Neural crest cell (in vitro differentiated cells): Measurements from ENCODE around the gene EBF3. TPM values are rescaled to one million over a fixed set of nuclear protein-coding genes. Genes with fewer than 3 reads are reported as not detected.

ENCODE experiments used
- DNase-seq: peaks from one replicate; pipeline ENCODE4 v3.0.0; 2021; ENCODE audit warnings: low read depth, mixed read lengths, low spot score
- H3K27ac Mint-ChIP-seq: one replicate; pipeline ENCODE4 v1.8.0; 2021; ENCODE audit warnings: mild to moderate bottlenecking, mixed read lengths; ENCODE audit not compliant: unreplicated experiment
- H3K27me3 Mint-ChIP-seq: 2 replicates; pipeline ENCODE4 v1.8.0; 2021; ENCODE audit warnings: low read depth, mild to moderate bottlenecking, mixed read lengths
- H3K36me3 Mint-ChIP-seq: 2 replicates; pipeline ENCODE4 v1.8.0; 2021; ENCODE audit warnings: low read depth, mild to moderate bottlenecking, mixed read lengths
- H3K4me1 Mint-ChIP-seq: 2 replicates; pipeline ENCODE4 v1.8.0; 2021; ENCODE audit warnings: mixed read lengths
- H3K4me3 Mint-ChIP-seq: one replicate; pipeline ENCODE4 v1.8.0; 2021; ENCODE audit warnings: mild to moderate bottlenecking, mixed read lengths
- H3K9me3 Mint-ChIP-seq: 2 replicates; pipeline ENCODE4 v1.8.0; 2021; ENCODE audit warnings: mixed read lengths
- CTCF ChIP-seq: fragments of 200-600 bp; sonication (generic); conservative IDR thresholded peaks from 2 replicates; pipeline ENCODE4 v1.5.0; 2021; ENCODE audit warnings: antibody characterized with exemption, mild to moderate bottlenecking
- microRNA-seq: library from miRNA; unstranded; fragments of <30 nt; microRNA quantifications from one replicate; pipeline ENCODE4, GENCODE V29; 2020
- total RNA-seq: library from RNA; stranded (reverse); gene quantifications from 2 replicates; pipeline ENCODE4 v1.2.1, GENCODE V29; 2021

Gene EBF3
- total RNA-seq, 1 donor from 2014 or later = 11.6 TPM

- Mint-ChIP-seq H3K4me1 (no peaks in the 10 kb centered on the region), H3K36me3 (peaks cover 12% of the 10 kb centered on the region), H3K4me3 (no peak overlapping the region), H3K27ac (no peak overlapping the region), H3K27me3 (no peaks in the 10 kb centered on the region), H3K9me3 (peaks cover 2% of the 10 kb centered on the region)
- DNase-seq = no peak
- TF ChIP-seq CTCF = no peak
Measured at GRCh38 chr10:129788215-129788614, 175.9 kb downstream of the EBF3 start.

- no peaks in the 10 kb centered on the region for H3K4me1 Mint-ChIP-seq
- no peaks in the 10 kb centered on the region for H3K9me3 Mint-ChIP-seq
- H3K36me3 Mint-ChIP-seq = peaks cover 7% of the 10 kb centered on the region
- no peak for TF ChIP-seq CTCF
- no peaks in the 10 kb centered on the region for H3K27me3 Mint-ChIP-seq
- no peak overlapping the region for H3K4me3 Mint-ChIP-seq
- DNase-seq = no peak
- H3K27ac Mint-ChIP-seq = no peak overlapping the region
Measured at GRCh38 chr10:129787557-129787956, 176.5 kb downstream of the EBF3 start.

GRCh38 chr10:129786216-129786615 lies 177.9 kb downstream of the EBF3 start:
- Mint-ChIP-seq H3K4me1 (no peaks in the 10 kb centered on the region), H3K36me3 (peaks cover 3% of the 10 kb centered on the region), H3K4me3 (no peak overlapping the region), H3K27ac (no peak overlapping the region), H3K27me3 (no peaks in the 10 kb centered on the region), H3K9me3 (no peaks in the 10 kb centered on the region)
- no peak for TF ChIP-seq CTCF
- no peak for DNase-seq

GRCh38 chr10:129785536-129785981 lies 178.5 kb downstream of the EBF3 start:
- H3K4me1 Mint-ChIP-seq = no peaks in the 10 kb centered on the region
- H3K4me3 Mint-ChIP-seq = no peak overlapping the region
- no peaks in the 10 kb centered on the region for H3K27me3 Mint-ChIP-seq
- TF ChIP-seq CTCF = no peak
- no peak for DNase-seq
- no peaks in the 10 kb centered on the region for H3K9me3 Mint-ChIP-seq
- peaks cover 3% of the 10 kb centered on the region for H3K36me3 Mint-ChIP-seq
- H3K27ac Mint-ChIP-seq = peak overlapping the region; percentile 19

Small RNA genes lying within 50 kb of the gene (microRNA-seq; reads per million reads assigned to microRNA genes)
- not detected for gene MIR4297

Other genes with a start within 250 kb of the EBF3 start
- 2.7 TPM in 2 replicates for gene C10orf143, start 146.6 kb upstream of the EBF3 start, total RNA-seq
- gene GLRX3, start 172.1 kb upstream of the EBF3 start, total RNA-seq = 121 and 124 TPM in 2 replicates